HG02981 (cell line): ENCODE measurements around the gene FAS.
"Not testable (repeated sequence)": the region's sequence is repeated elsewhere in the genome, so short reads cannot be mapped to it uniquely, and the experiment has no call there.

ENCODE experiments used
- ATAC-seq: cut with Tn5 transposase; IDR thresholded peaks from one replicate; pipeline ENCODE4 v1.9.1; 2021; ENCODE audit warnings: mild to moderate bottlenecking, moderate library complexity; ENCODE audit not compliant: unreplicated experiment

The FAS gene

DNA sequence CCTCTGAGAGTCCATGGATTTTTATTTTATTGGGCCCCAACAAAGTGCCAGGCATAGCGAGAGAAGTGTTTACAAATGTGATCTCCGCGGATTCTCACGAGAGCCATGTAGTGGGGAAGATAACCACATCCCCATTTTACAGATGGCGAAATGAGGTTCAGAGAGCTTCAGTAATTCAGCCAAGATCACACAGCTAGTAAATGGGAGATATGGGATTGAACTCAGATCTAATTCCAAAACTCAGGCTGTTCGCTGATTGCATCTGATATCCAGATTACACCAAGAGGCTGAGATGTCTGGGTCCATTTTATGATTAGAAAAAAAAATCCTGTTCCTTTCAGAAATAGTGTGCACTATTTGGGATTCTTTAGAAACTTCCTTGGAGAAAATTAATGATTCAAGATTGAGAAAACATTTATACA lies 1.3 kb downstream of the FAS start:
- ATAC-seq: no peak

- no peak for ATAC-seq
These were observed 2.4 kb downstream of the FAS start for GRCh38 chr10:88992921-88993524.

- ATAC-seq: no peak
These were observed 3.4 kb downstream of the FAS start for GRCh38 chr10:88994019-88994418.

DNA sequence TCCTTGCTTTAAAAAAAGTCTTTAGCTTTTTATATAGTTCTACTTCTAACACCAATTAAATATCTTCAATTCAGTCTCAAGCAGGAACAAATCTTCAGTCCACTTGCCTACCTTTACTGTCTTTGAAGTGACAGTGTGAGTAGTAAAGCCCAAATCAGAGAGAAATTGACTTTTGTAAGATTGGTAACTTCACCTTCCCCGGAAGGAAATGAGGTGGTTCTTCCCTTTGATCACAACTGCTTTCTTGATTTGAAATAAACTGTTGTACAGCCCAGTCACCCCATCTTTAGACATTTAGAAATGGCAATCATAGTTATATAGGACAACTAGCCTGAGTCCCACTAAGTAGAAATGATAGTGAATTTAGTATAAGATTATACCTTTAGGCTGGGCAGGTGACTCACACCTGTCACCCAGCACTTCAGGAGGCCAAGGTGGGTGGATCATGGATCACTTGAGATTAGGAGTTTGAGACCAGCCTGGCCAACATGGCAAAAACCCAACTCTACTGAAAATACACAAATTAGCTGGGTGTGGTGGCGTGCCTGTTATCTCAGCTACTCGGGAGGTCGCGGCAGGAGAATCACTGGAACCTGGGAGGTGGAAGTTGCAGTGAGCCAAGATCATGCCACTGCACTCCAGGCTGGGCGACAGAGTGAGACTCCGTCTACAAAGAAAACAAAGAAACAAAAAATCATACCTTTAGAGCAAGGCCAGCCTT lies 4.7 kb downstream of the FAS start:
- ATAC-seq: no peak

DNA sequence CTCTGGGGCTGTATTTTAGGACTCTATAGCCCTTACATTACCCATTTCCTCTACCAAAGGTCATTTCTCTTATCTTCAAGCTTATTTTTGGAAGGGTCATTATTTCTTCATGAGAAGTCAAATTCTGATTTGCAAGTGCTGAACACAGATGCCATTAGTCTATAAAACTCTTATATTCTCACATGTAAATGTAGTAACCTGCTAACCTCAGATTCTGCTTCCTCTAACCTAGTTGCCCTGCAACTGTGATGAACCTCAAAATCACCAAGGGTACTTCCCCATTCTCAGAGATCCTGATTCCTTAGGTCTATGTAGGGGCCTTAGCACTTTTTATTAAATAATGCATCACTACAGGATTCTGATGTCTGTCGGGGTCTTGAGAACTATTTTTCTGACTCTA lies 6.3 kb downstream of the FAS start:
- ATAC-seq: peak; percentile 69

DNA sequence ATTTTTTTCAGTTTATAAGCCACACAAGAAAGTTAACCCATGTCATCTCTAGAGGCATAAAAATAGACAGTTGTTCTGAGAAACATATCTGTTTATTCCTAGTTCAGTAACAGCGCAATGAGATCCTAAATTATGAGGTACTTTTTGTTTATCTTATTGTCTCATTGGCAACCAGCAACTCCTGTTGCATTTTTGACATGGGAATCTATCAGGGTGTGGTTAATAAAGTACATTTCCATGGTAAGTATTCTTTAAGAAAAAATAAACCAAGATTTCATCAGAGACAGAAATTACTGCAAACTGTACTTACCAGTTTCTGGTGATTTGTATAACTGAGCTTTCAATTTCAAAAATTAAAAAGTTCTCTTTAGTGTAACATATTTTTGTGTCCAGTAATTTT lies 9.0 kb downstream of the FAS start:
- ATAC-seq: no peak

- ATAC-seq: no peak
These were observed 10.6 kb downstream of the FAS start for GRCh38 chr10:89001024-89001728.

- ATAC-seq: no peak
These were observed 11.1 kb downstream of the FAS start for GRCh38 chr10:89001729-89002072.

- no peak for ATAC-seq
These were observed 11.8 kb downstream of the FAS start for GRCh38 chr10:89002226-89002978.

- no peak for ATAC-seq
These were observed 12.7 kb downstream of the FAS start for GRCh38 chr10:89003344-89003743.

- no peak for ATAC-seq
These were observed 16.7 kb downstream of the FAS start for GRCh38 chr10:89007129-89007893.

DNA sequence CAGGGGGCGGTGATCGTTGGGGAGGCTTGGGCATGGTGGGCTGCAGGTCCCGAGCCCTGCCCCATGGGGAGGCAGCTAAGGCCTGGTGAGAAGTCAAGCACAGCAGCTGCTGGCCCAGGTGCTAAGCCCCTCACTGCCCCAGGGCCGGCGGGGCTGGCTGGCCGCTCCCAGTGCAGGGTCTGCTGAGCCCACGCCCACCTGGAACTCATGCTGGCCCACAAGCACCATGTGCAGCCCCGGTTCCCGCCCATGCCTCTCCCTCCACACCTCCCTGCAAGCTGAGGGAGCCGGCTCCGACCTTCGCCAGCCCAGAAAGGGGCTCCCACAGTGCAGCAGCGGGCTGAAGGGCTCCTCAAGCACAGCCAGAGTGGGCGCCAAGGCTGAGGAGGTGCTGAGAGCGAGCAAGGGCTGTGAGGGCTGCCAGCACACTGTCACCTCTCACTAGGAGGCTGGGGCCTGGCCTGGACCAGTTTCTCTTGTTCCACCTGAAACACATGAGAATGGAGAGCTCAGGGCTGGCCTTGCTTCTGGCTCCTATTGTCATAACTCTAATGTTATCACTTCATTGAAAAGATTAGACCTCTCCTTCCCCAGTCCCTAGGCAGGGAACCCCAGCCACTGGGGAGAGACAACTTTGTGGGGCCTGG lies 28.2 kb downstream of the FAS start:
- ATAC-seq: not testable (repeated sequence)

- ATAC-seq: no peak
These were observed 29.1 kb downstream of the FAS start for GRCh38 chr10:89019569-89020327.

DNA sequence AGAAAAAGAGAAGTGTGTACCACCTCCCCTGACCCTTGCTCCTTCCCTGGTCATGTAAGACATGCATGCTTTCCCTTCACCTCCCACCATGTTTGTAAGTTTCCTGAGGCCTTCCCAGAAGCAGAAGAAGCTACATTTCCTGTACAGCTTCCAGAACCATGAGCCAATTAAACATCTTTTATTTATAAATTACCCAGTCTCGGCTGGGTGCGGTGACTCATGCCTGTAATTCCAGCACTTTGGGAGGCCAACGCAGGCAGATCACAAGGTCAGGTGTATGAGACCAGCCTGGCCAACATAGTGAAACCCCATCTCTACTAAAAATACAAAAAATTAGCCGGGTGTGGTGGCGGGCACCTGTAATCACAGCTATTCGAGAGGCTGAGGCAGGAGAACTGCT lies 30.9 kb downstream of the FAS start:
- not testable (repeated sequence) for ATAC-seq

- ATAC-seq: no peak
These were observed 32.1 kb downstream of the FAS start for GRCh38 chr10:89022734-89023133.

DNA sequence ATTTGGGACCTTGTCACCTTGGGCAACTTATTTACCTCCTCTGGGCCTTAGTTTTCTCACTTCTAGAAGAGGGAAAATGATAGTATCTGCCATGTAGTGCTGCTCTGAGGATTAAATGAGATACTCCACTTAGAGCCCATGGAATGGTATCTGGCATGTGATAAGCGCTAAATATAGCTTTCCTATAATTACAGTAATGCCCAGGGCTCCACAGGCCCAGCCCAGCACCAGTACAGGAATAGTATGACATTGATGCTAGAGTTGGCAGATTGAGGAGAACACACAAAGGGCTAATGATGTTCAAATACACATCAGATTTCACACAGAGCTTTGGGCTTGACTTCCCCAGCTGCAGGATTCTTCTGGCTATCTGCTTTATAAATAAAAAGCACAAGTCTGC lies 34.9 kb downstream of the FAS start:
- ATAC-seq: no peak

- ATAC-seq: no peak
These were observed 38.6 kb downstream of the FAS start for GRCh38 chr10:89029181-89029580.

DNA sequence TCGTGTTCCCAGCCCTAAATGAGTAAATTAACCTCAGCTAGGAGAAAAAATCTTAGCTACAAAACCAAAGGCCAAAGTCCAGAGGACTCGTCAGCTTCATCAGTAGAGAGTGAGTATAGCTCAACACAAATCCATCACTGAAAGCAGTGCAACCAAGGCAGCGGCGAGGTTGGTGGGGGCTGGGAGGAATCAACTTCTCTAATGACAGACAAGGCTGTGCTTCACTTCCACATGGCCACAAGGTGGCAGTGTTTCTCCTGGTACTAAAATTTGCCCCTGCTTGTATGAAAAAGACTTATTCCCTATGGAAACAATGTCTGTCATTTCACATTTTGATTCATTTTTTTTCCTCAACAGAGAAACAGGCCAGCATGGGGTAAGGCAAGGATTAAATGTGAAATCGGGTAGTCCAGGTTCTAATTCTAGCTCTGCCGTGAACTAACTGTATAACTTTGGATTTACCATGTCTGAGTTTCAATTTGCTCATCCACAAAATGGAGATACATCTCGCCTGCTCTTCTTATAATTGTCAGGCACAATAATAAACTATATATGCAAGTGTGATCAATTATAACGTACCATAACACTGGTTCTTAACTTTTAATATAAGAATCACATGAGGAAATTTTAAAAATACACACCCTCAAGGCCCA lies 39.3 kb downstream of the FAS start:
- ATAC-seq: no peak

DNA sequence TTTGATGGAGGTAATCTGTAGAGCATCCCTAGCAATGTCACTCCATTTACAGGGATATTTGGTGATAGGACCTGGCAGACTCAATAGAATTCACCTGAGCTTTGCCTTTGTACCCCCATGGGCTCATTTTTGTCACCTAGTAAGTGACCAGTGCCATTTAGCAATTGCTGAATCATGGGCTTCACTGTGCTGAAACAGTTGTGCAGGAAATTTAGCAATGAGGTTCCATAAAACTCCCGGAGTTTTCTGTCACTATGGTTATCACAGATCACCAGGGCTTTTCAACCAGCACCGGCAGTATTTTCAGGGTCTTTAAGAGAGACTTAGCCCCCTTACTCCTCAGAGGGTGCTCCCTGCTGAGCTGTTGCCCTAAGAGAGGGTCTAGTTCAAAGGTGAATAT lies 40.2 kb downstream of the FAS start:
- ATAC-seq: no peak
